Kidney (tissue), 14 donors: ENCODE measurements around the gene DRC3. TPM values are rescaled to one million over a fixed set of nuclear protein-coding genes. Genes with fewer than 3 reads are reported as not detected.

Experiments used
- DNase-seq, 5 donors: peaks; one replicate each; pipeline ENCODE4 v3.0.0-alpha.2; 2013 to 2020
- FAIRE-seq: peaks from 2 replicates; lab custom pipeline; 2012; peaks lifted over from hg19 to GRCh38; lab: Jason Lieb, UNC
- H3K27ac ChIP-seq, 2 donors: one replicate each; pipeline ENCODE4 v1.7.0; 2013; ENCODE audit warnings: low read depth in 2 of 2, low read length in 2 of 2, inconsistent platforms in 1 of 2
- H3K27me3 ChIP-seq: one replicate; pipeline ENCODE4 v1.7.1; 2013; ENCODE audit warnings: low read length, inconsistent platforms; ENCODE audit not compliant: control insufficient read depth, insufficient read depth
- H3K36me3 ChIP-seq, 3 donors: one replicate each; pipeline versions ENCODE4 v1.7.0 to v1.7.1; 2013; ENCODE audit warnings: low read length in 3 of 3, control low read depth in 1 of 3, inconsistent platforms in 1 of 3; ENCODE audit not compliant: insufficient read depth in 3 of 3, control insufficient read depth in 2 of 3
- H3K4me1 ChIP-seq, 3 donors: one replicate each; pipeline versions ENCODE4 v1.7.0 to v1.7.1; 2013; ENCODE audit warnings: low read length in 3 of 3, inconsistent platforms in 1 of 3, low read depth in 1 of 3; ENCODE audit not compliant: control insufficient read depth in 2 of 3, insufficient read depth in 2 of 3
- H3K4me3 ChIP-seq, 3 donors: one replicate each; pipeline versions ENCODE4 v1.7.0 to v1.8.1; 2013; ENCODE audit warnings: low read length in 3 of 3, control low read depth in 1 of 3, inconsistent platforms in 1 of 3
- H3K9ac ChIP-seq, 3 donors: one replicate each; pipeline versions ENCODE4 v1.7.0 to v1.7.1; 2013; ENCODE audit warnings: low read length in 3 of 3, control low read depth in 1 of 3, inconsistent platforms in 1 of 3
- H3K9me3 ChIP-seq, 3 donors: one replicate each; pipeline versions ENCODE4 v1.7.0 to v1.7.1; 2013; ENCODE audit warnings: low read length in 3 of 3, control low read depth in 1 of 3, inconsistent platforms in 1 of 3; ENCODE audit not compliant: control insufficient read depth in 2 of 3, insufficient read depth in 1 of 3
- CTCF ChIP-seq: IDR thresholded peaks from 3 replicates; pipeline ENCODE4 v1.5.1; 2012; ENCODE audit warnings: mild to moderate bottlenecking, moderate library complexity, borderline replicate concordance; ENCODE audit not compliant: insufficient read depth; ENCODE audit errors: extremely low read depth
- intact Hi-C: fragments of 100-400 bp; cut with DNase I; formaldehyde crosslinking; loops from one replicate; pipeline ENCODE4 v1.11.1; 2022
- polyA plus RNA-seq: library from polyadenylated mRNA; stranded (reverse); fragments of 350-450 nt; fragmentation: Illumina TruSeq; extraction: RNeasy Lipid Tissue Mini Kit (QIAGEN cat#74804); gene quantifications from one replicate; pipeline ENCODE4 v1.2.3, GENCODE V29; 2014; ENCODE audit warnings: low read depth, low replicate concordance; ENCODE audit not compliant: insufficient read depth
- total RNA-seq: library from RNA; stranded (reverse); fragmentation: NEBNext Ultra II Directional; extraction: Animal tissue kit (Norgen Biotek cat#: 25700); gene quantifications from one replicate; pipeline ENCODE4 v1.2.1, GENCODE V29; 2021
- donor health status: control.
- donor health status: control.
- donor health status: control.
- donor health status: control.
- donor health status: control.
- donor health status: DM: yes; HTN: yes; CAD: no.
- donor health status: Normal renal cell carcinoma (clear cell type).

DRC3 gene
- total and polyA plus RNA-seq, 2 donors from 2014 or later: 8.6 to 17.3 TPM

- Histone ChIP-seq H3K4me1 (peaks cover 3 to 20% (median 10%) of the 10 kb centered on the region in 3 donors), H3K36me3 (no peaks in the 10 kb centered on the region), H3K27me3 (no peaks in the 10 kb centered on the region), H3K9ac (no peak overlapping the region), H3K9me3 (no peaks in the 10 kb centered on the region), H3K4me3 (no peak overlapping the region), H3K27ac (no peak overlapping the region)
- TF ChIP-seq CTCF: no peak
- DNase-seq (peak in 1 of 5 donors; percentile 37), FAIRE-seq (no peak)
- intact Hi-C loops: no loop called here
Observed at GRCh38 chr17:17964710-17965109, 8.0 kb upstream of the DRC3 start.

GRCh38 chr17:17965152-17965721 lies 7.4 kb upstream of the DRC3 start:
- H3K9ac ChIP-seq: no peak overlapping the region
- no peaks in the 10 kb centered on the region for H3K36me3 ChIP-seq
- DNase-seq (no peak), FAIRE-seq (no peak)
- intact Hi-C loops: no loop called here
- H3K4me1 ChIP-seq: peaks cover 3 to 16% (median 10%) of the 10 kb centered on the region in 3 donors
- no peak overlapping the region for H3K4me3 ChIP-seq
- no peaks in the 10 kb centered on the region for H3K9me3 ChIP-seq
- TF ChIP-seq CTCF: no peak
- no peaks in the 10 kb centered on the region for H3K27me3 ChIP-seq
- peak overlapping the region in 1 of 2 donors; percentile 9 for H3K27ac ChIP-seq

GRCh38 chr17:17966399-17966798 lies 6.3 kb upstream of the DRC3 start:
- Histone ChIP-seq H3K27ac (peak overlapping the region in 1 of 2 donors; percentile 9), H3K4me1 (peaks cover 7 to 24% (median 13%) of the 10 kb centered on the region in 3 donors), H3K9ac (no peak overlapping the region), H3K9me3 (no peaks in the 10 kb centered on the region), H3K36me3 (no peaks in the 10 kb centered on the region), H3K4me3 (no peak overlapping the region), H3K27me3 (no peaks in the 10 kb centered on the region)
- DNase-seq: no peak
- no peak for FAIRE-seq
- TF ChIP-seq CTCF: no peak
- intact Hi-C loops: no loop called here
